SK-N-SH (cell line): ENCODE results near the gene GPR61. TPM values are rescaled to one million over a fixed set of nuclear protein-coding genes. Genes with fewer than 3 reads are reported as not detected.

Experiments
- CTCF ChIA-PET: fragments of 300-600, 350-600 bp; formaldehyde crosslinking; extraction: SDS; loops from one replicate; lab custom pipeline; 2021; lab: Yijun Ruan, JAX
- POLR2A ChIA-PET: fragments of 350-600 bp; sonication (Branson Sonifier 250); formaldehyde crosslinking; extraction: SDS; loops from one replicate; lab custom pipeline; 2020; ENCODE audit warnings: antibody characterized with exemption, inconsistent platforms; lab: Yijun Ruan, JAX
- DNase-seq: peaks from one replicate; pipeline ENCODE4 v3.0.0; 2012
- H2AFZ ChIP-seq: fragments of 200-600 bp; sonication (generic); 2 replicates; pipeline ENCODE4 v1.8.1; 2016; ENCODE audit warnings: antibody characterized with exemption, mild to moderate bottlenecking, low read depth
- H3F3A ChIP-seq: fragments of 200-600 bp; sonication (generic); replicated peaks from 2 replicates; pipeline ENCODE3; 2016; ENCODE audit warnings: antibody characterized with exemption, mild to moderate bottlenecking; ENCODE audit not compliant: insufficient read depth
- H3K27ac ChIP-seq, 2 experiments: fragments of 200-500 bp in 1 of 2; fragments of 200-600 bp in 1 of 2; sonication (Bioruptor generic) in 1 of 2; sonication (generic), shearing (Covaris generic) in 1 of 2; 2 replicates each; pipeline versions ENCODE4 v1.5.1 to v1.6.1; 2014 to 2016; ENCODE audit warnings: low read depth in 2 of 2, inconsistent platforms in 1 of 2, low read length in 1 of 2, mild to moderate bottlenecking in 1 of 2, mixed read lengths in 1 of 2
- H3K27me3 ChIP-seq: fragments of 200-600 bp; sonication (generic), shearing (Covaris generic); 2 replicates; pipeline ENCODE4 v1.6.1; 2016; ENCODE audit warnings: mixed run types; ENCODE audit not compliant: insufficient read depth
- H3K36me3 ChIP-seq, 2 experiments: fragments of 200-500 bp in 1 of 2; fragments of 200-600 bp in 1 of 2; sonication (Bioruptor generic) in 1 of 2; sonication (generic) in 1 of 2; replicated peaks in 1 of 2; 2 replicates each; pipeline versions ENCODE3 to v1.5.1; 2014 to 2016; ENCODE audit warnings: low read length in 1 of 2, mild to moderate bottlenecking in 1 of 2; ENCODE audit not compliant: insufficient read depth in 2 of 2, control insufficient read depth in 1 of 2
- H3K4me1 ChIP-seq, 2 experiments: fragments of 200-500 bp in 1 of 2; fragments of 200-600 bp in 1 of 2; sonication (Bioruptor generic) in 1 of 2; sonication (generic), shearing (Covaris generic) in 1 of 2; 2 replicates each; pipeline versions ENCODE4 v1.5.1 to v1.6.1; 2014 to 2016; ENCODE audit warnings: low read depth in 1 of 2, low read length in 1 of 2, mixed run types in 1 of 2; ENCODE audit not compliant: insufficient read depth in 2 of 2, control insufficient read depth in 1 of 2
- H3K4me2 ChIP-seq: fragments of 200-600 bp; sonication (generic), shearing (Covaris generic); 2 replicates; pipeline ENCODE4 v1.6.1; 2017; ENCODE audit warnings: mixed run types
- H3K4me3 ChIP-seq, 2 experiments: fragments of 200-500 bp in 1 of 2; fragments of 200-600 bp in 1 of 2; sonication (Bioruptor generic) in 1 of 2; sonication (generic), shearing (Covaris generic) in 1 of 2; 2 replicates each; pipeline versions ENCODE4 v1.5.1 to v1.8.1; 2014 to 2016; ENCODE audit warnings: low read depth in 2 of 2, inconsistent platforms in 1 of 2, low read length in 1 of 2, mild to moderate bottlenecking in 1 of 2, mixed read lengths in 1 of 2, moderate library complexity in 1 of 2
- H3K79me2 ChIP-seq: fragments of 200-600 bp; sonication (generic); 2 replicates; pipeline ENCODE4 v1.8.1; 2017; ENCODE audit warnings: mild to moderate bottlenecking; ENCODE audit not compliant: insufficient read depth
- H3K9ac ChIP-seq: fragments of 200-600 bp; sonication (generic); 2 replicates; pipeline ENCODE4 v1.6.1; 2017; ENCODE audit warnings: mixed run types
- H3K9me2 ChIP-seq: fragments of 200-600 bp; sonication (generic); 2 replicates; pipeline ENCODE4 v1.6.1; 2017; ENCODE audit warnings: mixed run types
- H3K9me3 ChIP-seq: fragments of 200-600 bp; sonication (generic); 2 replicates; pipeline ENCODE4 v1.6.1; 2017; ENCODE audit warnings: mixed run types, mild to moderate bottlenecking, moderate library complexity
- H4K20me1 ChIP-seq: fragments of 200-600 bp; sonication (generic); 2 replicates; pipeline ENCODE4 v1.6.1; 2017; ENCODE audit warnings: mild to moderate bottlenecking, mixed run types; ENCODE audit not compliant: insufficient read depth
- CTCF ChIP-seq: fragments of 200-600 bp; sonication (generic); IDR thresholded peaks from 2 replicates; pipeline ENCODE4 v1.6.1; 2017; ENCODE audit warnings: antibody characterized with exemption, mild to moderate bottlenecking, moderate library complexity
- ELF1 ChIP-seq: IDR thresholded peaks from 2 replicates; pipeline ENCODE4 v1.4.0; 2012
- EZH2phosphoT487 ChIP-seq: fragments of 200-600 bp; sonication (generic); IDR thresholded peaks from 2 replicates; pipeline ENCODE4 v1.6.1; 2017; ENCODE audit warnings: low read depth, mixed run types, mild to moderate bottlenecking, antibody characterized with exemption, moderate library complexity, borderline replicate concordance
- FOXJ3 ChIP-seq: sonication (generic); formaldehyde crosslinking; IDR thresholded peaks from 2 replicates; pipeline ENCODE4 v1.5.1; 2020; ENCODE audit warnings: mild to moderate bottlenecking, missing genetic modification reagents
- GABPA ChIP-seq: IDR thresholded peaks from 2 replicates; pipeline ENCODE4 v1.4.0; 2012; ENCODE audit warnings: low read depth, mild to moderate bottlenecking
- MEF2A ChIP-seq: IDR thresholded peaks from 2 replicates; pipeline ENCODE4 v1.4.0; 2012; ENCODE audit warnings: low read depth, borderline replicate concordance
- NFIC ChIP-seq: IDR thresholded peaks from 2 replicates; pipeline ENCODE4 v1.4.0; 2012; ENCODE audit warnings: borderline replicate concordance
- NRF1 ChIP-seq: IDR thresholded peaks from 2 replicates; pipeline ENCODE4 v1.6.1; 2012; ENCODE audit warnings: low read depth, mild to moderate bottlenecking, low read length
- PBX3 ChIP-seq: IDR thresholded peaks from 2 replicates; pipeline ENCODE4; 2012
- RAD21 ChIP-seq: IDR thresholded peaks from 2 replicates; pipeline ENCODE4 v1.6.1; 2012; ENCODE audit warnings: mild to moderate bottlenecking, low read length
- RXRA ChIP-seq: IDR thresholded peaks from 2 replicates; pipeline ENCODE4 v1.4.0; 2012; ENCODE audit warnings: low read depth, mild to moderate bottlenecking, borderline replicate concordance
- SIN3A ChIP-seq: IDR thresholded peaks from 2 replicates; pipeline ENCODE4 v1.6.1; 2012; ENCODE audit warnings: low read depth, mild to moderate bottlenecking, low read length, moderate library complexity, borderline replicate concordance
- TAF1 ChIP-seq: IDR thresholded peaks from 2 replicates; pipeline ENCODE4 v1.6.1; 2012; ENCODE audit warnings: low read depth, mild to moderate bottlenecking, low read length, moderate library complexity, borderline replicate concordance
- TCF12 ChIP-seq: IDR thresholded peaks from 2 replicates; pipeline ENCODE4 v1.4.0; 2012
- USF2 ChIP-seq: fragments of 150-350 bp; IDR thresholded peaks from 2 replicates; pipeline ENCODE4 v1.6.1; 2017; ENCODE audit warnings: antibody characterized with exemption, low read length, low read depth, borderline replicate concordance
- YY1 ChIP-seq: IDR thresholded peaks from 2 replicates; pipeline ENCODE4 v1.4.0; 2012; ENCODE audit warnings: low read depth, mild to moderate bottlenecking
- WGBS: methylation state at CpG from one replicate; pipeline ENCODE4 v1.1.6; 2017; ENCODE audit warnings: low lambda C conversion rate; 5-methylcytosine and 5-hydroxymethylcytosine counted together
- polyA plus RNA-seq, 3 experiments: library from polyadenylated mRNA; depleted of rRNA; stranded (reverse); fragments of >200 nt; gene quantifications; 2 replicates each; pipeline ENCODE4 v1.2.3, GENCODE V29; 2012
- TF ChIP-seq, protein P1 (sequence below): IDR thresholded peaks from 2 replicates; pipeline ENCODE4 v1.4.0; 2012; ENCODE audit warnings: low read depth
- TF ChIP-seq, protein P2 (sequence below): IDR thresholded peaks from 2 replicates; pipeline ENCODE4 v1.4.0; 2012; ENCODE audit warnings: low read depth, borderline replicate concordance

GPR61 gene
- polyA plus RNA-seq, 1 of the 3 experiments (the other 2 are of a cell fraction), result not detected

DNA sequence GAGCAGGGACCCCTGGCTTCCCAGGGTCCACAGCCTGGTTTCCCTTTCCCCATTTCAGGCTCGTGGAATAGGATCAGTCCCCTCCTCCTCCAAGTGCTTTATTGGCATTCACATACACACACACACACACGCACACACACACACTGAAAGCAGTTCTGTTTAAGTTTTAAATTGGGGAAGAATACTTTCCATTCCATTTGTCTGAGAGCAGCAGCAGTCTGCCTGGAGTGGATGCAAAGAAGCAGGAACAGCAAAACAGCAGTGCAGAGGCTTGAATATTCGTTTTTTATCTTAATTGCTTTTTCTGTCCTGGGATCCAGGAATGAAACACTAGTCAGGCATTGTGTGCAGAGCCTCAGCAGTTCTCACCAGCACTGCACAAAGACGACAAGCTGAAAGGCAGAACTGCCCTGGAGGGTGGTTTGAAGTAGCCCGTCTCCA lies 38.7 kb upstream of the GPR61 start:
- TF ChIP-seq RAD21 (no peak), RXRA (no peak), EZH2phosphoT487 (no peak), NRF1 (no peak), FOXJ3 (CRISPR knock-in tag) (no peak), TAF1 (no peak), NFIC (no peak), CTCF (no peak), YY1 (no peak), PBX3 (no peak), ELF1 (no peak), USF2 (no peak), SIN3A (no peak), GABPA (no peak), TCF12 (no peak), MEF2A (no peak)
- TF ChIP-seq, protein P1, sequence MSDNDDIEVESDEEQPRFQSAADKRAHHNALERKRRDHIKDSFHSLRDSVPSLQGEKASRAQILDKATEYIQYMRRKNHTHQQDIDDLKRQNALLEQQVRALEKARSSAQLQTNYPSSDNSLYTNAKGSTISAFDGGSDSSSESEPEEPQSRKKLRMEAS, result no peak
- TF ChIP-seq, protein P2, sequence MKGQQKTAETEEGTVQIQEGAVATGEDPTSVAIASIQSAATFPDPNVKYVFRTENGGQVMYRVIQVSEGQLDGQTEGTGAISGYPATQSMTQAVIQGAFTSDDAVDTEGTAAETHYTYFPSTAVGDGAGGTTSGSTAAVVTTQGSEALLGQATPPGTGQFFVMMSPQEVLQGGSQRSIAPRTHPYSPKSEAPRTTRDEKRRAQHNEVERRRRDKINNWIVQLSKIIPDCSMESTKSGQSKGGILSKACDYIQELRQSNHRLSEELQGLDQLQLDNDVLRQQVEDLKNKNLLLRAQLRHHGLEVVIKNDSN, result no peak
- WGBS, result 73% methylated on average over 5 of the region's 5 CpGs
- Histone ChIP-seq H4K20me1 (no peaks in the 10 kb centered on the region), H3K4me1 (peaks cover 0 to 13% of the 10 kb centered on the region in 2 experiments; a peak in 1 of 4 replicates), H3K79me2 (peaks cover 3% of the 10 kb centered on the region; the same call in 1 of the 2 replicates), H3K4me3 (no peak overlapping the region), H3K4me2 (no peak overlapping the region), H3K27me3 (no peaks in the 10 kb centered on the region), H3K9me2 (no peaks in the 10 kb centered on the region), H3K9me3 (no peaks in the 10 kb centered on the region), H3K9ac (no peak overlapping the region), H3F3A (no peaks in the 10 kb centered on the region), H3K27ac (peak overlapping the region in 1 of 2 experiments; percentile 2; a peak in 1 of 4 replicates), H3K36me3 (peaks cover 5 to 17% of the 10 kb centered on the region in 2 experiments), H2AFZ (no peak overlapping the region)
- ChIA-PET POLR2A (interaction anchor here (3.3 kb wide), 1 partner anchor 29 kb away, joined by 13 read pairs; no protein-coding TSS in a partner anchor), CTCF (interaction anchor here (0.7 to 40.2 kb wide), 6 partner anchors 7 to 276 kb away, joined by 3 to 1710 read pairs (median 50); partner anchors contain the start of genes AMIGO1, ATXN7L2, CYB561D1 and GPR61)
- DNase-seq, result no peak
